Right lobe of liver (tissue), 4 donors: ENCODE measurements around the gene BTBD3.

Source experiments
- POLR2A ChIP-seq: fragments of 450-650 bp; IDR thresholded peaks from one replicate; pipeline ENCODE4 v1.6.1; 2017; ENCODE audit warnings: antibody characterized with exemption, mild to moderate bottlenecking
- TF ChIP-seq, protein P1 (sequence below), 4 donors: fragments of 200-600 bp in 3 of 4; fragments of 450-650 bp in 1 of 4; IDR thresholded peaks; one replicate each; pipeline versions ENCODE4 v1.5.1 to v1.8.0; 2016 to 2022; ENCODE audit warnings: antibody characterized with exemption in 4 of 4, mild to moderate bottlenecking in 2 of 4
- donor health status: DM: no; HTN: no; CAD: no.
- donor health status: DM: no; HTN: no; CAD: no.
- donor health status: DM: no; HTN: yes; CAD: no.

DNA sequence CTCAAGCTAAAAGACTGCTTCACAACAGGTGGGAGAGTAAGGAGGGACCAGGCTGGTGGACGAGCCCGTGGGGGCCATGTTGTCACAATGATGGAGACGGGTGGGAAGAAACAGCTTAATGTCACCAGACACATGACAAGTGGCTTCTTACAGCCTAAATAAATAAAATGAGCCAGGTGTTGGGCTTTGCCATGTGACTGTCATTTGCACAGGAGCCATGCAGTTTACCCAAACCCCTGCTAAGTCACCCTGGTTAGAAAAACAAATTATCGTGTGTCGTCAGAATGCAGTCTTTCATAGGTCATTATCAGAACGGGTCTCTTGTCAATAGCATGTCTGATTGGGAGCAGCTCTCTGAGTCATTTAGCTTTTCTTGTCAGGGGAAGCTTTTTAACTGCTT is 18.5 kb downstream of the BTBD3 start:
- TF ChIP-seq, protein P1, sequence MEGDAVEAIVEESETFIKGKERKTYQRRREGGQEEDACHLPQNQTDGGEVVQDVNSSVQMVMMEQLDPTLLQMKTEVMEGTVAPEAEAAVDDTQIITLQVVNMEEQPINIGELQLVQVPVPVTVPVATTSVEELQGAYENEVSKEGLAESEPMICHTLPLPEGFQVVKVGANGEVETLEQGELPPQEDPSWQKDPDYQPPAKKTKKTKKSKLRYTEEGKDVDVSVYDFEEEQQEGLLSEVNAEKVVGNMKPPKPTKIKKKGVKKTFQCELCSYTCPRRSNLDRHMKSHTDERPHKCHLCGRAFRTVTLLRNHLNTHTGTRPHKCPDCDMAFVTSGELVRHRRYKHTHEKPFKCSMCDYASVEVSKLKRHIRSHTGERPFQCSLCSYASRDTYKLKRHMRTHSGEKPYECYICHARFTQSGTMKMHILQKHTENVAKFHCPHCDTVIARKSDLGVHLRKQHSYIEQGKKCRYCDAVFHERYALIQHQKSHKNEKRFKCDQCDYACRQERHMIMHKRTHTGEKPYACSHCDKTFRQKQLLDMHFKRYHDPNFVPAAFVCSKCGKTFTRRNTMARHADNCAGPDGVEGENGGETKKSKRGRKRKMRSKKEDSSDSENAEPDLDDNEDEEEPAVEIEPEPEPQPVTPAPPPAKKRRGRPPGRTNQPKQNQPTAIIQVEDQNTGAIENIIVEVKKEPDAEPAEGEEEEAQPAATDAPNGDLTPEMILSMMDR (IDR thresholded peaks at IDR 0.05), result no peak
- TF ChIP-seq POLR2A, result no peak
